ENCODE measurements around the gene TSKS.
"Not testable (repeated sequence)": the region's sequence is repeated elsewhere in the genome, so short reads cannot be mapped to it uniquely, and the experiment has no call there.

The TSKS gene

GRCh38 chr19:49730166-49730565 lies 32.9 kb downstream of the TSKS start:
- TF ChIP-seq CTCF (IDR thresholded peaks at IDR 0.05; ENCODE audit: control insufficient read depth, extremely low read depth, insufficient read depth), result no peak
- no peak overlapping the region for H3K4me3 ChIP-seq (ENCODE audit: low read depth, low read length)
- no peak for DNase-seq (ENCODE audit: low read depth)

- DNase-seq (ENCODE audit: low read depth), result no peak
- H3K4me3 ChIP-seq (ENCODE audit: low read depth, low read length), result no peak overlapping the region
Measured at GRCh38 chr19:49727217-49728030, 35.7 kb downstream of the TSKS start.

GRCh38 chr19:49719420-49719819 lies 43.7 kb downstream of the TSKS start:
- not testable (repeated sequence) for H3K4me3 ChIP-seq (ENCODE audit: low read depth, low read length)

More at GRCh38 chr19:49727217-49728030, 35.7 kb downstream of the TSKS start:
- TF ChIP-seq CTCF (IDR thresholded peaks at IDR 0.05; ENCODE audit: control insufficient read depth, extremely low read depth, insufficient read depth), result no peak

GRCh38 chr19:49718991-49719390 lies 44.1 kb downstream of the TSKS start:
- TF ChIP-seq CTCF (IDR thresholded peaks at IDR 0.05; ENCODE audit: control insufficient read depth, extremely low read depth, insufficient read depth), result no peak
- H3K4me3 ChIP-seq (ENCODE audit: low read depth, low read length), result no peak overlapping the region
- DNase-seq (ENCODE audit: low read depth), result no peak

More at GRCh38 chr19:49719420-49719819, 43.7 kb downstream of the TSKS start:
- not testable (repeated sequence) for DNase-seq (ENCODE audit: low read depth)

GRCh38 chr19:49718511-49718910 lies 44.6 kb downstream of the TSKS start:
- DNase-seq (ENCODE audit: low read depth), result no peak
- no peak overlapping the region for H3K4me3 ChIP-seq (ENCODE audit: low read depth, low read length)
- TF ChIP-seq CTCF (IDR thresholded peaks at IDR 0.05; ENCODE audit: control insufficient read depth, extremely low read depth, insufficient read depth), result no peak

- TF ChIP-seq CTCF (IDR thresholded peaks at IDR 0.05; ENCODE audit: control insufficient read depth, extremely low read depth, insufficient read depth), result no peak
- DNase-seq (ENCODE audit: low read depth), result no peak
- H3K4me3 ChIP-seq (ENCODE audit: low read depth, low read length), result no peak overlapping the region
Measured at GRCh38 chr19:49716154-49716553, 47.0 kb downstream of the TSKS start.

- H3K4me3 ChIP-seq (ENCODE audit: low read depth, low read length), result no peak overlapping the region
- DNase-seq (ENCODE audit: low read depth), result peak; percentile 54
- no peak for TF ChIP-seq CTCF (IDR thresholded peaks at IDR 0.05; ENCODE audit: control insufficient read depth, extremely low read depth, insufficient read depth)
Measured at GRCh38 chr19:49713236-49713845, 49.8 kb downstream of the TSKS start.

All from LNCaP clone FGC (cell line).